HK-2 (cell line): Measurements from ENCODE around the gene TMPRSS13.

Experiments used
- DNase-seq: peaks from one replicate; pipeline ENCODE4 v3.0.0-alpha.2; 2018; ENCODE audit not compliant: unreplicated experiment

Gene TMPRSS13

DNA sequence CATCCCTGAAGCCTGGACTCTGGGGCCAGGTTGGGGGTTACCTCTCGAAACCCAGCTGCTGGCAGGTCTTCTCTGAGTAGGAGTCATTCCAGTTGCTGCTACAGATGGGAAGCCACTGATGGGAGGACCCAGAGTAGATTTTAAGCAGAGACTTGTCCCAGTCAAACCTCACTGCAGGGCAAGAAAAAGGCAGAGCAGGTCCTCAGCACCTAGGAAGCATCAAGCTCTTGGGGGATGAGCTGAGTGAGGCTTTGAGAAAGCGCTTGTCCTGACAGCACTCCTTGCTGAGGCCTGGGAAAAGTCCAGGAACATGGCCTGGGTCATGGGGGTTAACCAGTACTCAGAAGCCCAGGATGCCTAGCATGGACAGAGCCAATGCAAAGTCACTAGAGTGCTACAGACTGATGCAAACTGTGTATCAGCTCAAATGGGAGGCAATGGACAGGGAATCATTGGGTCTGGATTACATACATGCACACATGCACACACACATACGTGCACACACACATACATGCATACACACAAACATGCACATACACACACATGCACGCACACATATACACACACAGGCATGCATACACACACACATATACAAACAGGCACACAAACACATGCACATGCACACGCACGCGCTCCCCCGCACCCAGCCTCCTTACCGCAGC, 15.3 kb downstream of the TMPRSS13 start:
- no peak for DNase-seq

DNA sequence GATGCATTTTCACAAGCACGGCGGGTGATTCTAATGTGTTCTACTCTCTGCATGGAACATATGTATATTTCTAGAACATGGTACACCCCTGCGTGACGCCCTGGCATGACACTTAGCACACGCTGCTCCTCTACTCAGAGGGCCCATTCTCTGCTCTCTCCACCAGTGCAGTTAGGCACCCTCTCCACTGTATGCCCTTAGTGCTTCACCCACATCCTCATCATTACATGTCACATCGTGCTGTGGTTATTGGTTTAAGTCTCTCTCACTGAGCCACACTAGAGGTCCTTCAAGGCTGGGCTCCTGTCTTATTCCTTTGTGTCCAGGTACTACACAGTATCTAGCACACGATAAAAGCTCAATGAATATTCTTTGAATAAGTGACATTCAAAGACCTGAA, 16.7 kb downstream of the TMPRSS13 start:
- DNase-seq = no peak

DNA sequence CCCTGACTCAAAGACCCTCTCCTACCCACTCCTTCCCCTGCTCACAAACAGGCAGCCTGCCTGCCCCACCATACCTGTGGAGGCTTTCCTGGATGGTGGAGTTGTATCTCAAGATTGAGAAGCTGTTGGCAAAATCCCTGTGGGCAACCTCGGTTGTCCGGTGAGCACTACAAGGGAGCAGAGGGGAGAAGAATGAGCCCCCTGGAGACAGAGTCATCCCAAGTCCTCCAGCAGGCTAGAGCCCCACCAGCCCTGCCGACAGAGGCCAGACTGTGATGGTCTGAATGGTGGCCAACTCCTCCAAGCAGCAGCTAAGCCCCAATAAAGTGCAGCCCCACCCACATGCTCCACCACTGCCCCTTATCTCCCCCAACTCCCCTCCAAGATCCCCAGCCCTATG, 17.5 kb downstream of the TMPRSS13 start:
- no peak for DNase-seq

DNA sequence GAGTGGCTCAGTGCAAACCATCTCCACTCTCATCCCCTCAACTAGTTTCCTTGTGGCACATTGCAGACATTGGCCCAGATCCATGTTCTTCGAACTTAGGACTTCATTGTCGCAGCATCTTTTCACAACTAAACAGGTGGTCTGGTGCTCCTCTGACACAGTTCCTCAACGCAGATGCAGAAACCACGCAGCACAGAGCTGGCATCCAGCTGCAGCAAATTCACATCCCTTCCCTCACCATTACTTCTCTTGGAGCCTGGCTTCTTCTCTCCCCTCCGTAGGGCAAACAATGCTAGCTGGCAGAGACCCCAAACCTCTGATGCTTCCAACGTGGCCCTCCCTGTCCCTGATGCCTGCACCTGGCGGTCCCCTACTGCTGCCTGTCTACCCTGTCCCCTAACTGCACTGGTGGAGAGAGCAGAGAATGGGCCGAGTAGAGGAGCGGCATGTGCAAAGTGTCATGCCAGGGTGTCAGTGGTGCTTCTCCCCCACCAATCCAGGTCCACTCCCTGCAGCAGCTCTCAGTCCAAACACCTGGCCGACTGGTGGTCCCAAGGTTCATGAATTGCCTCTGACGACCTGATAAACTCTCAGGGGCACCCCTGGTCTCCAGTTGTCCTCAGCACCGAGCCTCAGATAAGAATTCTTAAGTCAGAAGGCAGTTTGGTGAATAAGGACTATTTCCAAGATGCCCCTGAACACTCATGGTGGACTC, 18.1 kb downstream of the TMPRSS13 start:
- no peak for DNase-seq

DNA sequence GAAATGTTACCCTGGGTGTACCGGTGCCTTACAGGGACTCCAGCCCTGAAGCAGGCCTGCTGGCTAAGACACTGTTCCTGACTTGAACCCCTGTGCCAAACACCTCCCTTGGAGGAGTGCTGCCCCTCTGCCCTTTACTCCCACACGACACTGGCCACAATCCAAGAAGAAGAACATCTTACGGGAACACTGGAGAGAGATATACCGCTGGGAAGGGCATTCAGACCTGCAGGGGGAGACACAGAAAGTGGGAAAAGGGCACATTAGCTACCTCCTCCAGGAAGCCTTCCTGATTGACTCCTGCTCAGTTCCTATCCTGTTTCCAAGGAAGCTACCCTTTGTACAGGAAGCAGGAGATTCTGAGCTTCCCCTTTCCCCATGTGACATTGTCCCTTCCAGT, 18.7 kb downstream of the TMPRSS13 start:
- DNase-seq = no peak

DNA sequence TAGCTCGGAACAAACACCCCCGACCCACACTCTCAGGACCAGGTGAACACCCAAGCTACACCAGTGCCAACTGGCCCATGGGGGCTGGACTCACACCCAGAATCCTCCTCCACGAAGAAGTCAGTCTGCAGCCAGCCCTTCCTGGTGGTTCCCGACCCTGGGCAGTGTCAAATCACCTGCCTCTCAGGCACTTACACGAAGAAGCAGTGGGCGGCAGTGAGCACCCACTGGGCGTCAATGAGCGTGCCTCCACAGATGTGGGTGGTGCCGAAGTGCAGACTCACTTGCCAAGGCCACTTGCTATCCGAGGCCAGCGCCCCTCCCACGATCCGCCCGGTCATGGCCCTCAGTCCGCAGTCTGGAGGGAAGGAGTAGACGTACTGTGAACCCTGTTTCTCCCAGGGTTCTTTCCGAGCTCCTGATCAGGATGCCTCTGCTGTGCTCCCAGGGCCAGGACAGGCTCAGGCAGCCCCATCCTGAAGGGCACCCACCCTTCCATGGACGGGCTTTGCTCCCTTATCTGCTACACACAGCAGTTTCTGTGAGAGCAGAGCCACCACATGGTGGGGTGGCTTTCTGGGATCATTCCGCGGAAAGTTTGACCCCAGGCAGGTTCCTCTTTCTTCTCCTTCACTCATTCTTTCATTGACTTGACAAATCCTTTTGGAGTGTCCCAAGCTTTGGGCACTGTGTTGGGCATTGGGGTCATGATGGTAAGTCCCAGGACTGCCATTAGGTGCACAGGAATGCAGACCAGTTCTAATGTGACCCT, 19.4 kb downstream of the TMPRSS13 start:
- DNase-seq = no peak

DNA sequence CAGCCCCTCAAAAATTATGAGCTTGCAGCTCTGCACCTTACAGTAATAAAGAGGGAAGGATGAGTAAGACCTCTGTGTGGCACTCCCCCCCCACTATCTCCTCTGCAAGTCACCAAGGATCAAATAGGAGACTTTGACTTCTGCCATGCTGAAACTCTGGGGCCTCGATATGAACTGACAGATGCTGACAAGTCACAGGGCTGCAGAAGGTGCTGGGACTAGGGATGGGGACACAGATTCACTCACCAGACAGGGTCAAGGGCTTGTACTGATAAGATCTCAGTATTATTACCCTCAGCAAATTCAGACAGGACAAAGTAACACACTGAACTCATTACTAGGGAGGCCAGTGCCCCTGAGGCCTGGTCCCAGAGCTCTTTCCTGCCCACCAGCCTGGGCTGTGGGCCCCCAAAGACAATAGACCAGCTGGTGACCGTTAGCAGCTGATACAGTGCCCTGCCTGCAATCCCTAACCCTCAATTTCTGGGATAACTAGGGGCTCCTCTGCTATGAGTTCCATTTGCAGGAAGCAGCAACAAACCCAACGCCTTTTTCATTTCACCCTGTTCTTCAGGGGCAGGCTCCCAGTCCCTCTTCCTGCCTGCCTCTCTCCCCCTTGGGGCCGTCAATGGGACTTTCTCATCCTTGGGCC, 20.1 kb downstream of the TMPRSS13 start:
- no peak for DNase-seq

DNA sequence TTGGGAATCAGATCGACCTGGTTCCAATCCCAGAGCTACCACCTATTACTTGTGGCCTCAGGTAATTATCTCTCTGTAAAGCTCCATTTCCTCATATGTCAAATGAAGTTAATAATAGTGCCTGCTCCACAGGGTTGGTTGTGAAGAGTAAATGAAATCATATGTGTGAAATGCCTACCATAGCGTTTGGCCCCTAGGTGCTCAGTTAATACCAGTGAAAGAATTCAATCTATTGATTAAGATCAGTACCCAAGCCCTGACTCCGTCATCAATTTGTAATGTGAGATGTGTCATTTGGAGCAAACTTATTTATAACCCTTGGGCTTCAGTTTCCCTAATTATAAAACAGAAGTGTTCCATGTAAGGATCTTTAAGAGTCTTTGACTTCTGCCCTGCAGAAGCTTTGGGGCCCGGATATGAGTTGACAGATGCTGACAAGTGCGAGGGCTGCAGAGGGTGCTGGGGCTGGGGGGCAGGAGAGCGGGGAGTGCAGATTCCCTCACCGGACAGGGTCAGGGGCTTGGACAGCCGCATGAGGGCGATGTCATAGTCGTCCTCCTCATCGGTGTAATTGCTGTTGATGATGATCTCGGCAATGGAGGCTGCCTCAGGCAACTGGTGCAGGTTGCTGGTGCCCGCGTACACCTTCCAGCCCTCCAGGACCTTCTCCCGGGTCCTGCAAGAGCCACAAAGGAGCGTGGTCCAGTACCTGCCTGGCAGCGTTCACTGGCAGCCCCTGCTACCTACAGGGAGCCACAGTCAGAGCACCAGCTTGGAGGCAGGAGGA, 20.9 kb downstream of the TMPRSS13 start:
- no peak for DNase-seq

DNA sequence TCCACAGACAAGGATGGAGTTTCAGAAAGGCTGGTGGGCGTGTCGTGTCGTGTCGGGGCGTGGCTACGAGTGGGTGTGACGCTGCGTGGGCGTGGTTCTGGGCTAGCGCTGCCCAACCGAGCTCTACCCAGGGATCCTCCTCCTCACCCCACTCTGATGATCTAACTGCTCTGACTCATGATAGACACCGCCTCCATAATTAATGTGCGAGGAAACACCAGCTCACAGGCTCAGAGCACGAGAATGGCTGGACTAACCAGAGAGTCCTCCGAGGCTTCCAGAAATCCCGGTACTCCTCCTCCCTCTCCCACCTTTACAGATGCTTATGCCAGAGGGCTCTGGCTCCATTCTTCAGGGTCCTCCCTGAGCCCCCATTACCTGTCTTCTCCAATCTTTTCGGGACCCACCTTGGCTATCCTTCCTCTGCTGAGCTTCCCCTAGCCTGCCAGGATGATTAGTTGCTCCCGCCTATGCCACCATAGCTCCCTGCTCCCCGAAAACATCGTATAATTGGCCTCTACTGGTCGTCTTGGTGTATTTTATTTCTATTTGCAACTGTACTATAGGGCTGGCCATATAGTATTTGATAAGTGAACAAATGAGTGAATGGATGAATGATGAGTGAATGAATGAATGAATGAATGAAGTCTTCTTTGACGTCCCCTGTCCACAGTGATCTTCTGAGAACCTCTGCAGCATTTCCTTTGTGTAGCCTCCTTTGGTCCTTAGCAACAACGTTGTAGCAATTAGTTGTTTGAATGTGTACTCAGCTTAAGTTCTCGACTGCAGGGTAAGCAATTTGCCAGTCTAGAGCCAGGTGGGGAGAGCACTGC, 21.7 kb downstream of the TMPRSS13 start:
- peak; percentile 83 for DNase-seq

DNA sequence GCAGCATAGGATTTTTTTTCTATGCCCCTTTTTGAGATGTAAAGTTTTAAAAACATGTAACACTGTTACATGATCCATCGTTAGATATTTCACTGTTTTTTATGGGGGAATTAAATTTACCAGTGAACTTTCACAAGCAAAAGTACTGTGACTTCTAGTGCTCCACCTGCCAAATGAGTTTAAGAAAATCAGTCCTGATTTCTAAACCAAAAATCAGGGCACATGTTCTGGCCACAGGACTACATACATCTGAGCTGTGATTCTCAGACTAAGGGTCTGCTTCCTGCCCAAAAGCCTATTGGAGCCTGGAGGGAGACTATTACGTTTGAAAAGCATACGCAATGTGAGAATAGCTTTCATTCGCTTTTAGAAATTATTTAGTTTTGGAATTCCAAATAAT, 22.5 kb downstream of the TMPRSS13 start:
- DNase-seq = no peak

DNA sequence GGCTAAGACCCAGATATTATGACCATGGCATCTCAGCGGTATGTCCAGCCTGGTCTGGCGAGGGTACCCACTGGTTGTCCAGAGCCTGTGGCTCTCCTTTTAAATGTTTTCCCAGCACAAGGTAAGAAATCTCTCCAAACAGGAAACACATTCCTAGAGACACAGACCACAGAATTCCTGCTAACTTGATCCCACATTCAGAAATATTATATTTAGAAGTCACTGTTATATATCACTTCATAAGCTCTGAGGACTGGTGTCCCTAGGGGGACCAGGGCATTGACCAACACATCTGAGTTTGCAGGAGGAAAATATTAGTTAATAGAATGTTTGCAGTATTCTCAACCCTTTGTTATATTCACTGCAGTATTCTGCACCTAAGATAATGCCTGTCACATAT, 23.1 kb downstream of the TMPRSS13 start:
- DNase-seq = no peak

DNA sequence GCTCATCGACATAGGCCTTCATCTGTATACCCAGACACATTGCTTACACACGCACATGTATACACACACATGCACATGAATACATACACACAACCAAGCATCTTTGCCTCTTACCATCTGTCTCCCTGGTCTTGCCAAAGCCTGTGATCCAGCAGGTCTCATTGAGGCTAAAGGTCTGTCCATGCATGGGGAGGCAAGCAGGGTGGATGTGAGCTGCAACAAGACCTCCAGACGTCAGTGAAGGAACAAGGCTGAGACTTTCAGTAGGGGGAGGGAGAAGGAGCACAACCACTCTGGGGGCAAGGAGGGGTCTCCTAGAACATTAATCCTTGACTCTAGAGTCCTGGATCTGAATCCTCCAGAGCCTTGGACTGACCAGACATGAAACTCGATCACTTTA, 23.7 kb downstream of the TMPRSS13 start:
- DNase-seq = no peak

DNA sequence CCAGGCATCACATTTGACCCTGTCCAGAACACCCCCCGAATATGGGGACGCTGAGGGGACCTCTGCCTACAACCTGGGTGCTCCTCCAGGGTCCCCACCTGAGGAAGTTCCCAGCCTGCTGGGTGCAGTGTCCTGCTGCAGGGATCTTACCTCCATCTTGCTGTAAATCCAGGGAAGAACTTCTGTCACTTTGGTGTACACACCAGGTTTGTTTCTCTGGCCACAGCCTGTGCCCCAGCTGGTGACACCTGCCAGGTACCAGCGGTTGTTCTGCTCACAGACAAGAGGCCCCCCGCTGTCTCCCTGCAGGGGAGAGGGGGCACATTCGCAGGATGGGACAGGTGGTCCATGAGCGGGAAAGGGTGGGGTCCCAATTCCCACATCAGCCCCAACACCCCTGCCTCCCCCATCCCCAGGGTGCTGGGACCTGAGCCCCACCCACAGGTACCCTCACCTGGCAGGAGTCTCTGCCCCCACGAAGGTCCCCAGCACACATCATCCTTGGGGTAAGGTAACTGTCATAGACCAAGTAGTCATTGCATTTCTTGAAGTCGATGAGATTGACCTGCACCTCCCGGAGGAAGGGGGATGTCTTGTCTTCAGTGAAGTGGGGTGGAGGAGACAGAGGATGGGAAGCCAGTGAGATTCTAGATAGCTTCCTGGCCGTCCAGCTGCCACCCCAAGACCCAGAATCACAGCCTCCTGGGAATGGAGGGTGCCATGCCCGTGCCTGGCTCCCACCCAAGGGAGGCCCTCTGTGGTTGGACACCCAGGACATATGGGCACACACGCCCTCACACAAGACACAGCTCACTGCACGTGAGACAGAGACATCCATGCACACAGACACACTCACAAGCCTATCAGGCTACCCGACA, 25.5 kb downstream of the TMPRSS13 start:
- no peak for DNase-seq

DNA sequence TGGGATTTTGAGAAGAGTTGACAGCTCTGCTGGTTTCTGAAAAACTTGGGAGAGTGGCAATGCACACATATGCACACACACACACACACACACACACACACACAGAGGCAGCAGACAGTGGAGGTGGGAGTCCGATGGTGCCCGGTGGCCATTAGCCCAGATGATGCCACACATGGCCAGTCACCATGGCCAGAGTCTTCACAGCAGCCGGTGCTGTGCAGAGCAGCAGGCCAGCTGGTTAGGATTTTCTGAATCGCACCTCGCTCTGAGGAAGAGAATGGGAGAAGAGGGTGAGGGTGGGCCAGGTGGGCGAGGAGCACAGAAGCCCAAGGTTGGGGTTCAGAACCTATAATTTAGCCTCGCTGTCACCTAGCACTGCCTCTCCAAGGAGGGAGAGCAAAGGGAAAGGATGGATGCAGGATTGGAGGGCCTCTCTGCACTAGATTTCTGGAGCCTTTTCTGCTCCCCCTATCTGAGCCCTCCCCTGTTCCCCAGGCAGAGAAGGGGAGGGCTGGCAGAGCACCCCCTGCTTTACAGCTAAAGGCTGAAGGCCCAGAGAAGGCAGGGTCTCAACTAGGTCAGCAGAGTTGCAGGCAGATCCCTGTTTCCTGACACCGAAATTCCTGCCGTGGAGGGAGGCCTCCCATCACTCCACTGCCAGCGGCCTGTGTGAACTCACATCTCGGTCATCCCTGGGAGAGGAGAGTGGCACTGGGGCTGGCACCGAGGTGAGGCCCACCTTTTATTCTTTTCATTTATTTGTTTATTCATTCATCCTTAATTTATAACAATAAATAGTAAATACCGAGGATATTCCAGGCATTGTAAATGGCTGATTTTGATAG, 27.0 kb downstream of the TMPRSS13 start:
- no peak for DNase-seq

DNA sequence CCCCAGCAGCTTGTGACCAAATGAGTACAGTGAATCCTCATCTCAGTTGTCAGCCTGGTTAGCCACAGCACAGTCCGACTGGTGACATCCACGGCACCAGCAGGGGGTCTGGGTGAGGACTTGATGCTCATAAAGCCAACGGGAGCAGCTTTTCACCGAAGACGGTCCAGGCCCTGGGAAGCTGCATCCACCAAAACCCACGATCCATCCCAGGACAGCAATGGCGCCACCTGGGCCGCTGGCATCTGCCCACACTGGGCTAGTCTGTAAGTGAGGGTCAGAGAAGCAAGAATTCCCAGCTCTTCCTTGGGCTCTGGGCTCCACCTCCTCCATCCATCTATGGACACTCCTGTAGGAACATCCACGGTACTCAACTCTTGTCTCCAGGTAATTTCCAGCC, 27.6 kb downstream of the TMPRSS13 start:
- no peak for DNase-seq

DNA sequence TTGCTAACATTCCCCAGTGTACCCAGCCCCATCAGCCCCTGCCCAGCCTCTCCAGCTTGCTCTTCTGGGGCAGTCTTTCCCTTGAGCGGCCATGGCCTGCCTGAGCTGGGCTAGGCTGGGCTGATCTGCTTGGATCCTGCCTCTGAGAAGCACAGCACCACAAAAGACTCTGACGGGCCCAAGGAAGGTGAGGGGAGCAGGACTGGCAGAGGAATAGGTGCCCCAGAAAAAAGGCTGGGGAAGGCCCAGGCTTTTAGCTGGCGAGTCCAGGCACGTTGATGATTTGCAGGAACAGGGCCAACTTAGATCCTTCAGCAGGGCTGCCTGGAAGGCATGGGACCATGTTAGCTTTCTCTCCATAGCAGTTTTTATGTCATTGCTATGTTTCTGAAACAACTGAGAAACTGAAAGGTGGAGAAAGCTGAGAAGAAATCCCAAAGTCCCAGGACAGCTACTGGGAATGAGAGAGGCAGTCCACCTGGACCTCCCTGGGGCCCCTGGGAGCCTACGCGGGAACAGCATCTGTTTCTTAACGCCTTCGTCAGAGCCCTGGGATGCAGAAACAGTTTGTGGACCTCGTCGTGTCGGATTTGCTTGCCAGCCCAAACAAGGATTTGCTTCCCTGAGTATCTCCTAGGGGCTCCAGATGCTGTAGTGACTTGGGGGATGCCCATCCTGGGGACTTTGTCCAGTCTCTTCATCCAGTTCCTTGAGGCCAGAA, 28.3 kb downstream of the TMPRSS13 start:
- no peak for DNase-seq

DNA sequence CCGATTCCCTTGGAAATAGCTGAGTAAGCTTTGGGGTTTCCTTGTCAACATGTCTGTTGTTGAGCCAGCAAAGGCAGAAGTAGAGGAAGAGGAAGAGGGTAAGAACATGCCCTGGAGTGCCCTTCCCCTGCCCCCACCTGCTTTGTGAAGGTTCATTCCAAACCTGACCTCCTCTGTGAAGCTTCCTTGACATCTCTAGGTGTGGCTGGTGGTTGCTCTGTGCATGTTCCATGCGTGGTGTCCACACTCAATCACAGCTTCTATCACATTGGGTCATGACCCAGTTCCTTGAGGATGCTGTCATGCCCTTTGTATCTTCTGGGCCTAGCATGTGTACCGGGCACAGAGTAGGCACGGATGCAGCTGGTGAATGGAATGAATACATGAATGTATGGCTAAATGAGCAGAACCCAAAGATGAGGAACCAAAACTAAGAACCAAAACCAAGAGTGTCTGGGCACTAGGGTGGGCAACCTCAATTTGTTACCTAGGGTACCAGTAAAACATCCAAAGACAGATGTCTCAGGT, 29.0 kb downstream of the TMPRSS13 start:
- DNase-seq = no peak

DNA sequence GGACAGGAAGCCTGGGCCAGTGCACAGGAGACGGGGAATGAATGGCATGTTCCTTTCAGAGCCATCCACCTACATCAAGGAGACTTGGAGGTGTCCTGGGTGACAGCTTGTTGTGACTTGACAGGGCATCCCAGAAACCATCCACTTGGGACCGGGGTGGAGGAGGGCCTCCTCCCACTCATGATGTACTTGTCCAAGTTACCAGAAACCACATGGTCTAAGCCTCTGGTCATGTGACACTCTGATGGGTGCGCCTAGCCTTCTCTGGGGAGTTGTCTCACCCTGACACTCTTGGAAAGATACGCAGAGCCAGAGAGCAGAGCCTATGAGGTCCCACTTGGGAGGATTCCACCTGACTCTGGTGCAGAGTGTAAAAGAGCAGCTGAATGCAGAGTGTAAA, 31.1 kb downstream of the TMPRSS13 start:
- no peak for DNase-seq
